Hepatocyte (in vitro differentiated cells): ENCODE measurements around the gene HDAC5.

ENCODE experiments used
- CTCF ChIP-seq: fragments of 200-600 bp; sonication (generic); IDR thresholded peaks from 2 replicates; pipeline ENCODE4 v1.5.1; 2016; ENCODE audit warnings: antibody characterized with exemption, mild to moderate bottlenecking; ENCODE audit not compliant: poor library complexity
- EZH2 ChIP-seq: fragments of 200-600 bp; sonication (generic); IDR thresholded peaks from 2 replicates; pipeline ENCODE4 v1.6.1; 2016; ENCODE audit warnings: antibody characterized with exemption, mild to moderate bottlenecking, borderline replicate concordance
- EZH2phosphoT487 ChIP-seq: fragments of 200-600 bp; sonication (generic); IDR thresholded peaks from one replicate; pipeline ENCODE4 v1.6.1; 2018; ENCODE audit warnings: antibody characterized with exemption, mild to moderate bottlenecking, low read depth, moderate library complexity; ENCODE audit not compliant: unreplicated experiment, severe bottlenecking

- TF ChIP-seq CTCF (no peak), EZH2 (no peak), EZH2phosphoT487 (no peak)
Observed at GRCh38 chr17:44119062-44119461, 4.4 kb downstream of the HDAC5 start.
